ENCODE results near the gene CTNNA3.

The CTNNA3 gene

DNA sequence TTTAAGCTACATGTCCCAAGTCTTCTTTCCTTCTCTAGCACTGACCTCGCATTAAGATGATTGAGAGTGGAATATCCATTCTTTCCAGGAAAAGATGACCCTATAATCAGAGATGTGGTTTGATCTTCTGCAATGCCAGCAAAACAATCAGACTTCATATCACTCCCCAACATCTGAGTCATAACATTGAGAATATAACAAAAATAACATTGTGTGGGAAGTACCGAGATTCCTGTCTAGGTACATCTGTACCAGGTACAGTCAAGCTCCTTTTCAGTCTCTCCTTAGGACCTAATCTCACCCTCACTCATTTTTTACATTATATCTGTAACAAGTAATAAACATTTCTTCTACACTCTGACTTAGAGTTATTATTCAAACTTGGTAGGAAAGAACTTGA is 568.6 kb downstream of the CTNNA3 start:
- Mint-ChIP-seq H3K27me3 (no peaks in the 10 kb centered on the region), H3K27ac (no peak overlapping the region), H3K4me3 (no peak overlapping the region), H3K4me1 (no peaks in the 10 kb centered on the region), H3K9me3 (peaks cover 0 to 4% of the 10 kb centered on the region in 2 donors), H3K36me3 (no peaks in the 10 kb centered on the region)
- ATAC-seq (replicated peaks) (no peak), DNase-seq (no peak)

DNA sequence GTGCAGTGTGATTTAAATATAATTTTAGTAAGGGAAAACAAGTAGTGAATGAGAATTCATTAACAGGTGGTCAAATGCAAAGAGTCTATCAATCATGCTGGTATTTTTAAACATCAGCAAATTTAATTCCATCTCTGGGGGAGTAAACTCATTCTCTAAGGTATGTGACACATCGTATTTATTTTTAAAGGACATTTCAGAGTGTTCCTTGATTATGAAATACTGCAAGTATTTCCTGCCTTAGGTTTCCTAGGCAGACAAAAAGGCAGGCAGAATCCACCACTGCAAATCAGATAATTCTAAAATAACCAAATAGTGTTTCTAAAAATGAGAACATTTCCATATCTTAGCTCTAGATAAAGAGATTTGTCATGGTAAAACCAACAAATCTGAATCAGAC is 576.3 kb downstream of the CTNNA3 start:
- Mint-ChIP-seq H3K4me3 (no peak overlapping the region), H3K27me3 (no peaks in the 10 kb centered on the region), H3K36me3 (no peaks in the 10 kb centered on the region), H3K9me3 (no peaks in the 10 kb centered on the region), H3K4me1 (no peaks in the 10 kb centered on the region), H3K27ac (no peak overlapping the region)
- DNase-seq: no peak
- ATAC-seq (replicated peaks): no peak

DNA sequence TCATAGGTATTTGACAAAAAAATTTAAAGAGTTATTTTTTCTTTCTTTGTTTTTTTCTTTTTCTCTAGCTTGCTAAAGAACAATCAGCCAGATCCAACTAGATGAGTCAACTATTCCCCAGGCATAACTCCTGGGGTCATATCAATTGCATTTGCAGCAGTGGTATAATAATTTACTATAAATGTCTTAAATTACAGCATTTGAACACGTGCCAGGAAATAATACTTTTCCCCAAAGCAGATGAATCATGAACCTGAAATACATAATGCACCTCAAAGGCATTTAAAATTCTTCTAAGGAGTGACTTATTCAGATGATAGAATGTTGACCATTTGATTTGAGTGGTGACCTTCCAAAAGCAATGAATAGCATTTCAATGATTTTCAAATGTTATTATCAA is 580.0 kb downstream of the CTNNA3 start:
- H3K4me3 Mint-ChIP-seq: no peak overlapping the region
- H3K4me1 Mint-ChIP-seq: no peaks in the 10 kb centered on the region
- no peaks in the 10 kb centered on the region for H3K36me3 Mint-ChIP-seq
- no peaks in the 10 kb centered on the region for H3K27me3 Mint-ChIP-seq
- no peak for ATAC-seq (replicated peaks)
- no peak for DNase-seq
- H3K9me3 Mint-ChIP-seq: no peaks in the 10 kb centered on the region
- H3K27ac Mint-ChIP-seq: no peak overlapping the region

DNA sequence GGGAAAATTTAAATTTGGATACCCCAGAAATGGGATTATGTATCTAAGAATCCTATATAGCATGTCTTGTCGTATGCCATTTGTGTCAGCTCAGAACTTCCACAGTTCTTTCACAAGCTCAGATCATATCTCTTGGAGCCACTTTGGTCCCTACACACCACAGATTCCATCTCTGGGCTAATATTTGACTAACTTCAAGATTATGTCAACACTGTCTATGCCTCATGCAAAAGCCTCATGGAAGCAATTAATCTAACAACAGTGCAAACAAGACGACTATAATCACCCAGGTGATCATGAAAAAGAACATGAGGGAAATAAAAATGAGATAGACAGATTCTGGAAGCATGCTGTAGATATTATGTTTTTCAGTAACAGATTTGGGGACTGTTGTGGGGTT is 581.0 kb downstream of the CTNNA3 start:
- ATAC-seq (replicated peaks): no peak
- H3K4me1 Mint-ChIP-seq: no peaks in the 10 kb centered on the region
- no peak for DNase-seq
- no peaks in the 10 kb centered on the region for H3K27me3 Mint-ChIP-seq
- no peaks in the 10 kb centered on the region for H3K9me3 Mint-ChIP-seq
- no peak overlapping the region for H3K4me3 Mint-ChIP-seq
- no peaks in the 10 kb centered on the region for H3K36me3 Mint-ChIP-seq
- H3K27ac Mint-ChIP-seq: no peak overlapping the region

DNA sequence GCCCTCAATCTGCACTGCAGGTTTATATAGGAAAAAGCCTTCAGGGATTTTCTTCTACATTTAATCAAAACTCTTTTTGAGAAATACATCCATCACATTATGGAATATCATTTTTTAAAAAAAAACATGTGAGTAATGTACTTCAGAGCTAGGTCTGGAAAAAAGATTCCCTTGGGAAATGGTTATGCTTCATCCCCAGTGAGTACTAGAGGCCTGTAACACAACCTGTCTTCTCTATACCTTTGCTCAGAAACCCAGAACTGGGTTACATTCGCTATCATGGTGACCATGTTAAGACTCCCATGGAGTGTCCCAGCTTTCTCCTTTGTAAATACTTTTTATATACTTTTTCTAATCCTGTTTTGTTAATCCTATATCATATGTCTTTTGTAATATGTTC is 583.2 kb downstream of the CTNNA3 start:
- no peak for DNase-seq
- Mint-ChIP-seq H3K9me3 (no peaks in the 10 kb centered on the region), H3K27me3 (no peaks in the 10 kb centered on the region), H3K27ac (no peak overlapping the region), H3K4me3 (no peak overlapping the region), H3K4me1 (no peaks in the 10 kb centered on the region), H3K36me3 (no peaks in the 10 kb centered on the region)
- ATAC-seq (replicated peaks): no peak

DNA sequence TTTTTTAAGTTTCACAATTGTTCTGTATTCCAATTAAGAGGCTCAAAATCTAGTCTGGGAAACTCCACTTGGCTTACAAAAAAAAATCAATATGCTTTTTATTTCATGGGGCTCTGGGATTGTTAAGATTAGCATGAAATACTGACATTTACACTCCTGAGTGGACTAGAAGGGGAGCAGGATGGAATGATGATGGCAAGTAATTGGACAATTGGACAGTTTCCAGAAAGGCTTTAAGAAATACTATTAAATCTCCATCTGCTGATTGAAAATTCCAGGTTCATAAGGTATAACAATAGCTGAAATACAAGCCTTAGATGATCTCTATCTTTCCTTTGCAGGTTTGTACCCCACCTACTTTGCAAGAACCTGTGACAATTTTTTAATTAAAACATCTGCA is 585.7 kb downstream of the CTNNA3 start:
- Mint-ChIP-seq H3K36me3 (no peaks in the 10 kb centered on the region), H3K4me1 (no peaks in the 10 kb centered on the region), H3K9me3 (no peaks in the 10 kb centered on the region), H3K27me3 (no peaks in the 10 kb centered on the region), H3K27ac (no peak overlapping the region), H3K4me3 (no peak overlapping the region)
- no peak for ATAC-seq (replicated peaks)
- no peak for DNase-seq

DNA sequence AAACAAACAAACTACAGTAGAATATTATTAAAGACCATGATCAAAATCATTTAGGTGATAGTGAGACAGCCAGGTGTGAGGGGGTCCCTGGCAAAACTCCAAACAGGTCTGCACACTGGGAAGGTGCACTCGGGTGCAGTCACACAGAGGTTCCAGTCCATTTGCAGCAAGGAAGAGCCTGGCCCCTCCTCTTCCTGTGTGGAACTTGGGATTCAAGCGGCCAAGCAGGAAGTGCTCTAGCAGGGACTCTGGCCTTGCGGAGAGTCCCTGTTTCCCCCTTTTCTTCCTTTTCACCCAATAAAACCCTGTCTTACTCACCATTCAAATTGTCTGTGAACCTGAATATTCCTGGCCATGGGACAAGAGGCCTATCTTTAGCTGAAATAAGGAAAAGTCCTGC is 588.3 kb downstream of the CTNNA3 start:
- DNase-seq (no peak), ATAC-seq (replicated peaks) (no peak)
- Mint-ChIP-seq H3K27ac (no peak overlapping the region), H3K4me1 (no peaks in the 10 kb centered on the region), H3K27me3 (no peaks in the 10 kb centered on the region), H3K4me3 (no peak overlapping the region), H3K9me3 (no peaks in the 10 kb centered on the region), H3K36me3 (no peaks in the 10 kb centered on the region)

DNA sequence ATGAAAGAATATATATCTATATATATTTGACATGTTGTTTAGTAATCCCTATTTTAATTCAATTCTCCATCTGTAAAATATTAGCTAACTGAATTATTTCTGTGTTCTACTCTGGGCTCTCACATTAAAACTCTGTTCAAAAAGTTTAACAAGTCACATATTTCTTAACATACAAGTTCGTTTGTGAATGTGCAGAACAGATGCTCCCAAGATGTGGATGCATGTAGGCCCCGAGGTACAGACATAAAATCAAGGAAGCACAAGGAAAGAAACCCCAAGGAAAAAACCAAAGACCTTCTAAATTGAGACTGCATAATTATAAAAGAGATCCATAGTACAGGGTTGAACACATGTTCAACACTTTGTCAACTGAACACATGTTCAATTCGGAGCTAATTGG is 595.0 kb downstream of the CTNNA3 start:
- Mint-ChIP-seq H3K27ac (no peak overlapping the region), H3K9me3 (no peaks in the 10 kb centered on the region), H3K4me1 (no peaks in the 10 kb centered on the region), H3K4me3 (no peak overlapping the region), H3K27me3 (no peaks in the 10 kb centered on the region), H3K36me3 (no peaks in the 10 kb centered on the region)
- ATAC-seq (replicated peaks) (no peak), DNase-seq (no peak)

DNA sequence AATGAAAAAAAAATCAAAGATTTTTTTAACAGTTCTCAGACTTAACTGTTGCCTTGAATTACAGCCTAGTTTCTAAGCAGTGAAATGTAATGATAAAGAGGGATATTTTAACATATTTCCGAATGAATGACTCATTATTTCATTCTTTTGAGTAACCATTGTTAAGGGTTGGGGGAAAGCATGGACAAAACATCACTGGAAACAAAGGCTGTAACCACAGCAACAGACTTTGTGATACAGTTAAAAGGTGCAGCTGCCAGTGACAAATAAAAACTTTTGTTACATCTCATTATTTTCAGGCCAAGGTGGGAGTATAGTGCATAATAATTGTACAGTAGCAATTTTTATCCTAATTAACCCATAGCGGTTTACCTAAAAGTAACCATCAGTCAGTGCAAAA is 597.5 kb downstream of the CTNNA3 start:
- Mint-ChIP-seq H3K27ac (no peak overlapping the region), H3K9me3 (no peaks in the 10 kb centered on the region), H3K4me1 (no peaks in the 10 kb centered on the region), H3K4me3 (no peak overlapping the region), H3K27me3 (no peaks in the 10 kb centered on the region), H3K36me3 (no peaks in the 10 kb centered on the region)
- ATAC-seq (replicated peaks): no peak
- DNase-seq: no peak

DNA sequence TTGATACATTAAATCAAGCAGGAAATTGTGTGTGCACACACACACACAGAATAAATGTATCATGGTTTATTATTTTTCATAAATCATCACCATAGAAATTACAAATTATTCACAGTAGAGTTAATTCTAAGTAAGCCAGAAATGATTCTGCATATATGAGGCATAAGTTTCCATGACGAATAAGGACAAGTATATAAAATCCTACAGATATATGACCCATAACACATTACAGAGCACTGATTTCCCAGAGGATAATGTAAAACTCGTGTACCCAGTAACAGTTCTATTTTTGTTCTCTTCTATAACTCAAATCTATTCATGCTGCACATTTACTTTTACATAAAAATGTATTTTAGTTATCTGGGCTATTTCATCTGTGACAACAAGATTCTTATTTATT is 600.5 kb downstream of the CTNNA3 start:
- Mint-ChIP-seq H3K27me3 (no peaks in the 10 kb centered on the region), H3K4me1 (no peaks in the 10 kb centered on the region), H3K36me3 (no peaks in the 10 kb centered on the region), H3K9me3 (no peaks in the 10 kb centered on the region), H3K4me3 (no peak overlapping the region), H3K27ac (no peak overlapping the region)
- DNase-seq (no peak), ATAC-seq (replicated peaks) (no peak)

DNA sequence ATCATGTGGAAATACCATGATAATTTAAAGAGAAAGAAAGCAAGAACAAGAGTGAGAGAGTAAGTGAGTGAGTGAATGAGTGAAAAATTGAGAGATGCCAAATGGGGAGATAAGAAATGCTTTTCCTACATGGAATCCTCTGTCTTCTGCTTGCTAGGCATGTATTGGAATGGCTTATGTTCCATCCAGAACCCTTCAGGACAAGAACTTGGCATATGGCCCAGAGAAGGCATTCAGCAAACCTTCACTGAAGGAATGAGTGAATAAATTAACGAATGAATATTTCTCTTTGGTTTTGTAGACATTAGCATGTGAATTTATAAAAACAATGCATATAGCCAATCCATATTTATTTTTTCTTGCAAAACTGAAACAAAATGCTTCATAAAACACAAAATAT is 608.0 kb downstream of the CTNNA3 start:
- ATAC-seq (replicated peaks) (no peak), DNase-seq (no peak)
- Mint-ChIP-seq H3K4me3 (no peak overlapping the region), H3K4me1 (no peaks in the 10 kb centered on the region), H3K9me3 (no peaks in the 10 kb centered on the region), H3K27me3 (no peaks in the 10 kb centered on the region), H3K36me3 (no peaks in the 10 kb centered on the region), H3K27ac (no peak overlapping the region)

DNA sequence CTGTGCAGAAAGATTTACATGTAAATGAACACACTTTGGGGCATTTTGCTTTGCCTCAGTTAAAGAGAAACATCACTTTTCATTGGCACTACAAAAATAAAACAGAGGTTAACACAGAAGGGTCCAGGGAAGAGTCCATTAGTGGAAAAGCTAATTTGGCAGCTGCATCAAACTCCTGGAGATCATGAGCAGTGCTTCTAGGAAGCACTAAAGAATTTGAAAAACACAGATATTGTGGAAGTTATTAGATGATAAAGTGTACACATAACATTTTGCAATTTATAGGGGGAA is 608.9 kb downstream of the CTNNA3 start:
- no peak overlapping the region for H3K27ac Mint-ChIP-seq
- H3K4me3 Mint-ChIP-seq: no peak overlapping the region
- no peaks in the 10 kb centered on the region for H3K9me3 Mint-ChIP-seq
- no peaks in the 10 kb centered on the region for H3K36me3 Mint-ChIP-seq
- H3K27me3 Mint-ChIP-seq: no peaks in the 10 kb centered on the region
- ATAC-seq (replicated peaks) (no peak), DNase-seq (no peak)
- no peaks in the 10 kb centered on the region for H3K4me1 Mint-ChIP-seq

DNA sequence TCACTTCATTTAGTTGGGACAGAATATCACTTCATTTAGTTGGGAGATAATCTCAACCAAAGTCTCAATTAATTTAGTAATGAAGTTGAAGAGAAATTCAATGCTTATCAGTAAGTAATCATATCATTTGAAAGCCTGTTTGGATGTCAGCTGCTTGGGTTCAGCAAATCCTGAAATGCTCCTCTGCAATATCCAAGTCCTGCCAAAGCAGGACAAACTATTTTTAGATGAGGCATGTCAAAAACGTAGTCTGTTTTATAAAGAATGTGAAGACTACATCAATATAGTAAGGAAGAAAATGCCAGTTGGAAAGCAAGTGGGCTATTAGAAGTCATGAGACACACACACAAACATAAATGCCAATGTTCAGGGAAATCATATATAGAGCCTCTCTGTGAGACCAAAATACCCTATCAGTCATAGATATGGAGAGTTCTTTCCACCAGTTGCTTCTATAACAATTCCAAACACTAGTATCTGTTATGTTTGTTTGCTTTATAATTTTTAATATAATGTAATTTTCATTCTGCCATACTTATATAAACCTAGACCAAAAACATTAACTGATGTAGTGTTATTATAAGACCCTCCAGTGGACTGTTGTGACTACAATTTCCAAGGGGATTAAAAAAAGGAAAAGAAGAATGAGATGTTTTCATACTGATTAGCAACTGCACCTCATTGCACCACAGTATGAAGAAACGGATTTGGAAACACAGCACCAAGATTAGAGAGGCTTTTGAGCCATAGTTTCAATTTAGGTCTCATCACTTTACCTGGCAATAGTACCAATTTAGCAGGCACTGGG is 609.5 kb downstream of the CTNNA3 start:
- H3K9me3 Mint-ChIP-seq: no peaks in the 10 kb centered on the region
- no peaks in the 10 kb centered on the region for H3K36me3 Mint-ChIP-seq
- H3K4me1 Mint-ChIP-seq: no peaks in the 10 kb centered on the region
- ATAC-seq (replicated peaks) (no peak), DNase-seq (no peak)
- no peak overlapping the region for H3K27ac Mint-ChIP-seq
- no peaks in the 10 kb centered on the region for H3K27me3 Mint-ChIP-seq
- no peak overlapping the region for H3K4me3 Mint-ChIP-seq

DNA sequence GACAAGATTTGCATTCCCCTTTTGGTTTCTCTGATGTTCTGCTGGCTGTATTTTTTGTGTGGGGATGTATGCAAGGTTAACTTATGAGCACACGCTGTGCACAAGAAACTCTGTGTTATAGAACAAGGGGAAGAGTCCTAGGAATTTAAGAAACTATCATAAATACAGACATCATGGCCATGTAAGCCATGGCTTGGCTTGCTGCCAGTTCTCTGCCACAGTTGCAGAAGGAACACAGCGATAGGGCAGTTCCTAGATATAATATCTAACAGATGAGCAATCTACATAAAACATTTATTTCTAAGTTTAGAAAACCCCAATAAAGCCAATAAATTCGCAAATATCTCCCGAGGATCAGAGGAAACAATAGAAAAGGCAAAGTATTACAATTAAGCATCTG is 616.9 kb downstream of the CTNNA3 start:
- Mint-ChIP-seq H3K36me3 (no peaks in the 10 kb centered on the region), H3K4me1 (no peaks in the 10 kb centered on the region), H3K9me3 (no peaks in the 10 kb centered on the region), H3K27ac (no peak overlapping the region), H3K4me3 (no peak overlapping the region), H3K27me3 (no peaks in the 10 kb centered on the region)
- DNase-seq (no peak), ATAC-seq (replicated peaks) (no peak)

DNA sequence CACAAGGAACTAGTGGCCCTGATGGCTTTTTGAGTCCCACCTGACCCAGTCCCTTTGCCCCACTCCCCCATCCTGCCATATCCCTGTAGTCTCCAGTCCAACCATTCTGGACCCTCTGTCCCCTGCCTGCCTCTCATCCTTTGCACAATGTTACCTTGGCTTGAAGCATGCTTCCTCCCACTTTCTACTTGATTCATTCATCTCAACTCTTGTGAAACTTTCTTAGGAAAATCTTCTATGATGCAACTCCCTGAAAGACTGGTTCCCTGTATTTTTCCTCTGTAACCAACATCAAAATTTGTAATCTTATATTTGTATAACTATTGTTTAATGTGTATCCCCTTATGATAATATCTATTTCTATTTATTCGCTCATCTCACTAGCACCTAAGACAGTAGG is 618.6 kb downstream of the CTNNA3 start:
- H3K4me3 Mint-ChIP-seq: no peak overlapping the region
- ATAC-seq (replicated peaks) (no peak), DNase-seq (no peak)
- H3K36me3 Mint-ChIP-seq: no peaks in the 10 kb centered on the region
- H3K9me3 Mint-ChIP-seq: no peaks in the 10 kb centered on the region
- no peaks in the 10 kb centered on the region for H3K4me1 Mint-ChIP-seq
- no peaks in the 10 kb centered on the region for H3K27me3 Mint-ChIP-seq
- H3K27ac Mint-ChIP-seq: no peak overlapping the region

DNA sequence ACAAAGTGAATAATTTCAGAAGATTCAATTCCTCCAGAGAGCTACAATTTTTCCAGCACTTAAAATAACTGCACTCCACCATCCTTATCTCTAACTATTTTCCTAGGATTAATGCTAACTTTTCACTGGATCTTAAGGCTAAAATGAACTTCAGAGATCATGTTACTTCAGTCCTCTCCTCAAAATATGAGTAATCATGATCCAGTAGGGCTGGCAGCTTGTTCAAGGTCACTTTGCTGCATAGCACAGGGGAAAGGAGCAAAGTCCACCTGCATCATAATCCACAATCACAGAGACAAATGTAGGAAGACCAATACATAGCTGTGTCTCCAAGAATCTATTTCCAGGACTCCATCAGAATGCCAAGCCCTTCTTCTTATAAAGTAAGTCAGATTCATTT is 619.9 kb downstream of the CTNNA3 start:
- no peaks in the 10 kb centered on the region for H3K4me1 Mint-ChIP-seq
- H3K27me3 Mint-ChIP-seq: no peaks in the 10 kb centered on the region
- DNase-seq (no peak), ATAC-seq (replicated peaks) (no peak)
- H3K4me3 Mint-ChIP-seq: no peak overlapping the region
- H3K27ac Mint-ChIP-seq: no peak overlapping the region
- no peaks in the 10 kb centered on the region for H3K9me3 Mint-ChIP-seq
- H3K36me3 Mint-ChIP-seq: no peaks in the 10 kb centered on the region

Data from stimulated activated naive B cell treated with anti-CD40 and anti-IgM and Interleukin-4, amounts not matched to agents 10 μg/mL and 1 μg/mL and 100 μg/mL, for 72 hours (primary cell).